Transverse colon (tissue), 4 donors: Measurements from ENCODE around the gene ANXA6.

Source experiments
- EP300 ChIP-seq: sonication (generic); formaldehyde crosslinking; IDR thresholded peaks from one replicate; pipeline ENCODE4 v1.6.1; 2017; ENCODE audit warnings: antibody characterized with exemption, low read depth
- POLR2A ChIP-seq: fragments of 450-650 bp; IDR thresholded peaks from one replicate; pipeline ENCODE4 v1.6.1; 2016; ENCODE audit warnings: antibody characterized with exemption, mild to moderate bottlenecking, moderate library complexity
- POLR2AphosphoS5 ChIP-seq, 3 donors: sonication (generic); formaldehyde crosslinking; IDR thresholded peaks; one replicate each; pipeline ENCODE4 v1.6.1; 2016; ENCODE audit warnings: antibody characterized with exemption in 3 of 3
- TF ChIP-seq, protein P1 (sequence below), 5 experiments: fragments of 200-600 bp in 3 of 5; fragments of 450-650 bp in 2 of 5; sonication (generic) in 3 of 5; IDR thresholded peaks; 1 replicate in 2 of 5; 2 replicates in 3 of 5; pipeline ENCODE4 v1.5.1; 2016 to 2017; ENCODE audit warnings: antibody characterized with exemption in 5 of 5, inconsistent platforms in 3 of 5, mild to moderate bottlenecking in 2 of 5, moderate library complexity in 1 of 5

DNA sequence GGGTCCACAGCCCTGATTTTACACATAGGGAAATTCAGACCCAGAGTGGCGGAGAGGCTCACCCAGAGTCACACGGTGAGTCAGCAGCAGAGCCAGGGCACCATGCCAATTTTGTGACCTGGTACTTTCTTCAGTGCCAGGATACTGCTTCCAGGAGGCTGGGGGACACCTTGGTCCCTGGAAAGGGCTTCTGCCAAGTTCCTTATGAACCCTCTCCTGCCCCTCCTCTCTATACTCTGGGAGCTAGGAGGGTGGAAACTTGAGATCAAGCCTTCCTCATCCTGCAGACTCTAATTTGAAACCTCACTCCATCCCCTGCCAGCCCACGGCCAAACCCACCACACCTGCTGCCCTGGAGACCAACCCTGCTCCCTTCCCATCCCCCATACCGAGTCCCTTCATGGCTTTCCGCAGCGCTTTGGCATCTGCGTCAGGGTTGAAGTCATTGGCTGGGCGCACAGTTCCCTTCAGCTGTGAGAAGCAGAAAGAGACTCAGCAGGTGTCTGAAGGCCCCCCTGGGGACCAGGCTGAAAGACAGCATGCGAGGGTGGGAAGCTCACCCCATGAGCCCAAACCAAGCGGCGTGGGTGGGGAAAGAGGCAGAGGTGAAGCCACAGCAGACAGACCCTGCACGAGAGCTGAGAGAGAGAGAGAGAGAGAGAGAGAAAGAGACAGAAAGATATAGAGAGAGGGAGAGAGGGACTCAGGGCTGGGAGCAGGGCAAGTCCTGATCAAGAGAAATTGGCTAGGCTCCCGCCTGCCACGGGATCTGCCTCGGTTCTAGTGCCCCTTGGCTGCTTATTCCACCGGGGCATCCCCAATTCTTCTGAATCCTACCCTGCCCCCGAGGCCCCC lies 33.5 kb downstream of the ANXA6 start:
- TF ChIP-seq POLR2A: no peak
- TF ChIP-seq, protein P1, sequence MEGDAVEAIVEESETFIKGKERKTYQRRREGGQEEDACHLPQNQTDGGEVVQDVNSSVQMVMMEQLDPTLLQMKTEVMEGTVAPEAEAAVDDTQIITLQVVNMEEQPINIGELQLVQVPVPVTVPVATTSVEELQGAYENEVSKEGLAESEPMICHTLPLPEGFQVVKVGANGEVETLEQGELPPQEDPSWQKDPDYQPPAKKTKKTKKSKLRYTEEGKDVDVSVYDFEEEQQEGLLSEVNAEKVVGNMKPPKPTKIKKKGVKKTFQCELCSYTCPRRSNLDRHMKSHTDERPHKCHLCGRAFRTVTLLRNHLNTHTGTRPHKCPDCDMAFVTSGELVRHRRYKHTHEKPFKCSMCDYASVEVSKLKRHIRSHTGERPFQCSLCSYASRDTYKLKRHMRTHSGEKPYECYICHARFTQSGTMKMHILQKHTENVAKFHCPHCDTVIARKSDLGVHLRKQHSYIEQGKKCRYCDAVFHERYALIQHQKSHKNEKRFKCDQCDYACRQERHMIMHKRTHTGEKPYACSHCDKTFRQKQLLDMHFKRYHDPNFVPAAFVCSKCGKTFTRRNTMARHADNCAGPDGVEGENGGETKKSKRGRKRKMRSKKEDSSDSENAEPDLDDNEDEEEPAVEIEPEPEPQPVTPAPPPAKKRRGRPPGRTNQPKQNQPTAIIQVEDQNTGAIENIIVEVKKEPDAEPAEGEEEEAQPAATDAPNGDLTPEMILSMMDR (IDR thresholded peaks at IDR 0.05): no peak
- TF ChIP-seq EP300: no peak
- TF ChIP-seq POLR2AphosphoS5 (IDR thresholded peaks at IDR 0.05): no peak
